ENCODE data around the gene ADGRL2. TPM values are rescaled to one million over a fixed set of nuclear protein-coding genes. Genes with fewer than 3 reads are reported as not detected.

The ADGRL2 gene
- total RNA-seq, 4 donors from 2014 or later = 40.7 to 53.4 (median 44.2) TPM

DNA sequence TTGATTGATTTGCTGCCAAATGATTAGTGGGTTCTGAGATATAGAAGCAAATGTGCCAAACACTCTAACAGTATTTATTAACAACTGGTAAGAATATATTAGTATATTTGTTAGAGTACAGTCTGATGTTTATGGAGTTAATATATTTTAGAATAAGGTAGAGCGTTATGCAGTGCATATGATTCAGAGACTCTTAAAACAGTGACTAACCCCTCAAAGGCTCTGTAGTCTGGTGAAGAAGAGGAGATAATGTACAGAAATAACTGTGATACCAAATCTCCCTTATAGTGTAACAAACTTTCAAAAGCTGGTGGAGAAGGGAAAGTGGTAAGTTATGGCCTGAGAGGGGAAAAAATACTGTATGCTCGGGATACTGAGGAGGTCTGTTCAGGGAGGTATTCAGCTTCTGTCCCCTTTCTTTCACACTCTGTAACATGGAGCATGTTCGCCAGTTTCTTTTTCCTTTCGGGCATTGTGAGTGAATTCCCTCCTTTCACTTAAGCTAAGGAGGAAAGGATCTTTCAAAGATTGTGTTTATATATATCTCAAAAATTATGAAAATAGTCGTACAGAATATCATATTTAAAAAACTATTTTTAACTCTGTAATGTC lies 121.2 kb downstream of the ADGRL2 start:
- TF ChIP-seq, protein P1, sequence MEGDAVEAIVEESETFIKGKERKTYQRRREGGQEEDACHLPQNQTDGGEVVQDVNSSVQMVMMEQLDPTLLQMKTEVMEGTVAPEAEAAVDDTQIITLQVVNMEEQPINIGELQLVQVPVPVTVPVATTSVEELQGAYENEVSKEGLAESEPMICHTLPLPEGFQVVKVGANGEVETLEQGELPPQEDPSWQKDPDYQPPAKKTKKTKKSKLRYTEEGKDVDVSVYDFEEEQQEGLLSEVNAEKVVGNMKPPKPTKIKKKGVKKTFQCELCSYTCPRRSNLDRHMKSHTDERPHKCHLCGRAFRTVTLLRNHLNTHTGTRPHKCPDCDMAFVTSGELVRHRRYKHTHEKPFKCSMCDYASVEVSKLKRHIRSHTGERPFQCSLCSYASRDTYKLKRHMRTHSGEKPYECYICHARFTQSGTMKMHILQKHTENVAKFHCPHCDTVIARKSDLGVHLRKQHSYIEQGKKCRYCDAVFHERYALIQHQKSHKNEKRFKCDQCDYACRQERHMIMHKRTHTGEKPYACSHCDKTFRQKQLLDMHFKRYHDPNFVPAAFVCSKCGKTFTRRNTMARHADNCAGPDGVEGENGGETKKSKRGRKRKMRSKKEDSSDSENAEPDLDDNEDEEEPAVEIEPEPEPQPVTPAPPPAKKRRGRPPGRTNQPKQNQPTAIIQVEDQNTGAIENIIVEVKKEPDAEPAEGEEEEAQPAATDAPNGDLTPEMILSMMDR (IDR thresholded peaks at IDR 0.05) = no peak
- no peak for TF ChIP-seq EP300 (IDR thresholded peaks at IDR 0.05)
- TF ChIP-seq POLR2A (IDR thresholded peaks at IDR 0.05) = no peak
- no peak for TF ChIP-seq POLR2AphosphoS5 (IDR thresholded peaks at IDR 0.05)
- H3K9me3 ChIP-seq = no peaks in the 10 kb centered on the region
- 75% methylated on average over 5 of the region's 5 CpGs for WGBS
- DNase-seq (ENCODE audit: low spot score in 2 of 2) = no peak
- no peaks in the 10 kb centered on the region for H3K36me3 ChIP-seq
- H3K4me1 ChIP-seq = peaks cover 3% of the 10 kb centered on the region
- no peak overlapping the region for H3K27ac ChIP-seq
- H3K4me3 ChIP-seq = no peak overlapping the region
- no peaks in the 10 kb centered on the region for H3K27me3 ChIP-seq

- DNase-seq (ENCODE audit: low spot score in 2 of 2) = no peak
- 36% methylated on average over 2 of the region's 2 CpGs for WGBS
- no peak overlapping the region for H3K27ac ChIP-seq
- no peak overlapping the region for H3K4me3 ChIP-seq
- no peaks in the 10 kb centered on the region for H3K27me3 ChIP-seq
- no peaks in the 10 kb centered on the region for H3K9me3 ChIP-seq
- H3K4me1 ChIP-seq = peaks cover 3% of the 10 kb centered on the region
- TF ChIP-seq POLR2A (IDR thresholded peaks at IDR 0.05) (no peak), POLR2AphosphoS5 (IDR thresholded peaks at IDR 0.05) (no peak)
- no peaks in the 10 kb centered on the region for H3K36me3 ChIP-seq
Measured at GRCh38 chr1:81922955-81923354, 122.2 kb downstream of the ADGRL2 start.

GRCh38 chr1:81929106-81929505 lies 128.4 kb downstream of the ADGRL2 start:
- 94% methylated on average over 4 of the region's 4 CpGs for WGBS
- Histone ChIP-seq H3K36me3 (no peaks in the 10 kb centered on the region), H3K4me3 (no peak overlapping the region), H3K27me3 (no peaks in the 10 kb centered on the region), H3K9me3 (no peaks in the 10 kb centered on the region), H3K4me1 (no peaks in the 10 kb centered on the region), H3K27ac (no peak overlapping the region)
- no peak for DNase-seq (ENCODE audit: low spot score in 2 of 2)
- TF ChIP-seq POLR2A (IDR thresholded peaks at IDR 0.05) (no peak), EP300 (IDR thresholded peaks at IDR 0.05) (no peak), POLR2AphosphoS5 (IDR thresholded peaks at IDR 0.05) (no peak)
- TF ChIP-seq, protein P1 (IDR thresholded peaks at IDR 0.05) = no peak

DNA sequence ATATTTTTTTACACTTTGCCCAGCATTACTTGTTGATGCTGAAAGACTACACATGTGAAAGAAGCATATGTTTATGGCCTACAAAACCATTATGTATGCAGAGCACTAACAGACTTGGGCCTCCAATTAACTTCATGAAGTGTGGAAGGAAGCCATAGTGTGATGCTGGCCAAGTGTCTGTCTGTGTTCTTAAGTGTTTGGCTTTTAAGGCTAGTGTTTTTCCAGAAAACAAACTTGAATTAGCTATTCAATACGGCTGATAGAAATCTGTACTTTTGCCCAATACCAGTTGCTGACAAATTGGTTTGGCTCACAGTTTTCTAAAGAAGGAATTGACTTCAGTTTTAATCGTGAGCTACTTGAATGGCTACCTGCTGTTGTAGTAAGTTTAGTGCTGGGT lies 136.1 kb downstream of the ADGRL2 start:
- H3K4me1 ChIP-seq = peaks cover 5% of the 10 kb centered on the region
- DNase-seq (ENCODE audit: low spot score in 2 of 2) = no peak
- H3K27ac ChIP-seq = no peak overlapping the region
- H3K36me3 ChIP-seq = no peaks in the 10 kb centered on the region
- no peaks in the 10 kb centered on the region for H3K27me3 ChIP-seq
- H3K9me3 ChIP-seq = no peaks in the 10 kb centered on the region
- WGBS = 39% methylated on average over 2 of the region's 2 CpGs
- TF ChIP-seq POLR2AphosphoS5 (IDR thresholded peaks at IDR 0.05) (no peak), EP300 (IDR thresholded peaks at IDR 0.05) (no peak), POLR2A (IDR thresholded peaks at IDR 0.05) (no peak)
- TF ChIP-seq, protein P1 (IDR thresholded peaks at IDR 0.05) = no peak
- no peak overlapping the region for H3K4me3 ChIP-seq

DNA sequence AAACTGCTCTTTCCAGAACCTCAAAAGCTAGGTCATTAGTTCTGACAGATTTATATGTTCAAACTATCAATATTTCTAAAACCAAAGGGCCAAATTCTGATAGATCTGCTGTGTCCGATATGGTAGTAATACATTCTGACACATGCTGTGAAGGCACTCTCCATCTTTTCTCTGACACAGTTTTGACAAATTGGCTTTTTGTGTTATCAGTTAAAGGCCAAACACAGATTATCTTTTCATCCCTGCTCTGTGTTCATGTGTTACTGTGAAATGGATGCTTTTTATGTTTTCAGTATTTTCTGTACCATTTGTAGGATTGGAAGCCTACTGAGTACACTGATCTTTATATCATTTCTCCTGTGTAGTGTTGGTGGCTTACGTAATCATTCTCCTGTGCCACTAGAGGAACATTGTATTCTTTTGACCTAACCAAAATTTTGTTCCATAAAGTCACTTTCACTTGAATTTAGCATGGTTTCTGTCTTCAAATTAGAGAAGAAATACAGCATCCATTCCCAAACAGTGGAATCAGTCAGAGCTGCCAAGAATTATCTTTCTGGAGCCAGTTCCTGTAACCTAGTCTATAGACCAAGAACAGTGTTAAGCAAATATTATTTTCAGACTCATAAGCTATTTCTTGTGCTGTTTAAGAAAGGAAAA lies 137.2 kb downstream of the ADGRL2 start:
- Histone ChIP-seq H3K27me3 (no peaks in the 10 kb centered on the region), H3K27ac (no peak overlapping the region), H3K36me3 (no peaks in the 10 kb centered on the region), H3K9me3 (no peaks in the 10 kb centered on the region), H3K4me3 (no peak overlapping the region), H3K4me1 (peaks cover 5% of the 10 kb centered on the region)
- DNase-seq (ENCODE audit: low spot score in 2 of 2) = no peak
- TF ChIP-seq EP300 (IDR thresholded peaks at IDR 0.05) (no peak), POLR2AphosphoS5 (IDR thresholded peaks at IDR 0.05) (no peak), POLR2A (IDR thresholded peaks at IDR 0.05) (no peak)
- TF ChIP-seq, protein P1 (IDR thresholded peaks at IDR 0.05) = no peak
- WGBS = 88% methylated on average over 2 of the region's 2 CpGs

Data from suprapubic skin (tissue), 4 donors.